GM21825 (cell line): ENCODE measurements around the gene ESD.

ENCODE experiments used
- ATAC-seq: cut with Tn5 transposase; IDR thresholded peaks from one replicate; pipeline ENCODE4 v1.9.1; 2021; ENCODE audit warnings: mild to moderate bottlenecking, moderate library complexity; ENCODE audit not compliant: unreplicated experiment

The ESD gene

GRCh38 chr13:46747031-46747820 is 49.7 kb downstream of the ESD start:
- ATAC-seq = no peak

GRCh38 chr13:46745706-46746105 is 51.3 kb downstream of the ESD start:
- ATAC-seq = no peak

- ATAC-seq = no peak
These were observed 51.9 kb downstream of the ESD start for GRCh38 chr13:46745062-46745461.

DNA sequence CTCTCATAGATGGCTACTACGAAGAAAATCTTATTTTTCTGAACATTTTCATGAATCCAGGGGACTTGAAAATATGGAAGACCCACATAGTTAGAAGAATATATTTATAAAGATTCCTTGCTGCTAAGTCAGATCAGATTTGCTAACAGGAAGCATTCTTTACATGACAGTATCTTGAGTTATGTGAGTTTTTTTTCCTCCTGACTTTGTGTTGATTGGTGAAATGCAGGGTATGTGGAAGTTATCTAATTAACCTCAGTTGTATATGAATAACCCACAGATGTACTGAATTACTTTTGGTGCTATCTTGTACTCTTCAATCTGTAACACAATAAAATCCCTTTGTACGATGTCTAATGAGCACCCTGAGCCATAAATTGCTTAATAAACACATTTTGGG is 53.8 kb downstream of the ESD start:
- ATAC-seq = no peak

DNA sequence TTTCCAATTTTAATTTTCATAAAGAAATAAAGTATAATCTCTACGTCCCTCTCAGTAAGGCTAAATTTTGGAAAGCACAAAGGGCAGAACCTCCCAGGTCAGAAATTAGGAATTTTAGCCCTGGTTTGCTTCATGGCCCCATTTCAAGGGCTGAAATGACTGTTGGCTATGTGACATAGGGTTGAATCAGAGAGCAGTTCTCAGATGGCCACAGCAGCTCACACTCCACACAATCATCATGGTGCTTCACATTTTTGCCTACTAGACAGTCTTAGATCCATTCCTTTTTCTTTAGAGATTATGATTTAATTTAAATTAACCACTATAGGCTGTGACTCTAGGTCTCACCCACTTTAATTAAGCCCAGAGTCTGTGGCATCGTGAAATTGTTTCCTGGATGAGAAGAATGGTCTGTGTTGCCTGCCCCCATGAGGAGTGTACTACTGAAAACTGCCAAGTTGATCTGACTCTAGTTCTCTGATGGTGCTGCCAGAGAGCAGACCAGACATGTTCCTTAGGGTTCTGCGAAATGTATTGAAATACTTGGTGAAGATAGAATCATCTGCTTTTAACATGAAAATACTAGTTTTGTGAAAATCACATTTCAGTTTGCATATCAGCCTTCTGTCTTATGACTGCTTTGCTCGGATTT is 57.4 kb downstream of the ESD start:
- no peak for ATAC-seq

GRCh38 chr13:46738766-46739165 is 58.2 kb downstream of the ESD start:
- no peak for ATAC-seq

DNA sequence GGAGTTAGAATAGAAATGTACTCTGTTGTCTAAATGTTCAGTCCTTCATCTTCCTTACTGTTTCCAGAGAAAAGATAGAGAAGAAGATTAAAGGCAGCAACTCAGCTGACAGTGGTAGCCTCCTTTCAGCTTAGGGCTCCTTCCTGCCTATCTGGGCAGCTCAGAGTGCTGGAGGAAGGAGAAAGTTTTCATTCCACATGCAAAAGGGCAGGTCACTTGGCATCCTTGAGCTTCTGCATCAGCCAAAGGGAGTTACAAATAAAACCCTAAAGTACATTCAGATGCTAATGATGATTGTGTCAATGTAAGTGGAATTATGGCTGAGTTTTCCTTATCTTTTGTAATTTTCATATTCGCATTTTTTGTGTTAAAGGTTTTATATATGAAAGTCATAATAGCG is 58.9 kb downstream of the ESD start:
- ATAC-seq = no peak

DNA sequence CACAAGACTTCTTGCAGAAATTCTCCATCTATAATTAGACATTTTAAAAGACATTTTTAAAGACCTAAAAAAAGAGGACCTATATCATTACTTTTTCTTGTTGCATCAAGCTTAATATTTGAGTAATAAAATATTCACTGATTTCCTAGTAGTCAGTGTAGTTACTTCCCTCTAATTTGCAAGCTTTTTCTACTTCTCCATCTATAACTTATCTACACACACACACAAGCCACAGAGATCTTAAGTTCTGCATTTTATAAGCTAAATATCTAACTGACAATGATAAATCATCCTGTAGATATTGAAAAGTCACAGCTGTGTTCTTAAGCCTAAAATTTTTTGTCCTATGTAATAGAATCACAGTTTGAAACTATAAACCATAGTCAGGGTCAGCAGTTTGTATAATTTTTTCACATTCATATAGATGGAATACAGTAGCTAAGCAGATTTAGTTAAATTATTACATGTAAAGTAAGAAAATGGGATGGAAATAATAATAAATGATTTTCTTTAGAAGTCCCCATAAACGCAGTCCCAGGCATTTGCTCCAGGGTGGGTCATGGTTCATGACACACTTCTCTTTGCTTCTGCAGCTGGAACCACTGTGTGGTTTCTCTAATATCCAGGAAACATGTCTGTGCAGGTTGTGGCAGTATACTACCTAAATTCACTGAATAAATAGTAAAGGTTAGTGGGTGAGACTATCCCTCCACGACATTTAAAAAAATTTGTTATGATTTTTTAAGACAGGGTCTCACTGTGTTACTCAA is 60.2 kb downstream of the ESD start:
- no peak for ATAC-seq

DNA sequence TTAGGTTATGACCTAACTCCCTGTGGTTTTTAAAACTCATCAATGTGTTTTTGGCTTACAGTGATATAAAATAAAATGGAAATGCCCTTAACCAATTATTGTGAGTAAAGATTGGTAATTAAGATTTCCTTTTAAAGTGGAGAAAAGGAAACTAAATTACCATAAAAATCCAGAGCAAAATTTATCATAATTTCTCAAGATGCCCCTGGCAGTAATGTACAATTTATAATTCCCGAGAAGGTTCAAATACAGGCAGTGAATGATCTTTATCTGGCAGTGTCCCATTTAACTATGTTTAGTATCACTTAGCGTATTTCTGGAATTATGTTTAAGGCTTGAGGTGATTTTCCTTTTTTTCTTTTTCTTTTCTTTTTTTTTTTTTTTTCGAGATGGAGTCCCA is 61.5 kb downstream of the ESD start:
- no peak for ATAC-seq

- no peak for ATAC-seq
These were observed 65.4 kb downstream of the ESD start for GRCh38 chr13:46731535-46731934.

GRCh38 chr13:46728777-46729176 is 68.2 kb downstream of the ESD start:
- no peak for ATAC-seq

DNA sequence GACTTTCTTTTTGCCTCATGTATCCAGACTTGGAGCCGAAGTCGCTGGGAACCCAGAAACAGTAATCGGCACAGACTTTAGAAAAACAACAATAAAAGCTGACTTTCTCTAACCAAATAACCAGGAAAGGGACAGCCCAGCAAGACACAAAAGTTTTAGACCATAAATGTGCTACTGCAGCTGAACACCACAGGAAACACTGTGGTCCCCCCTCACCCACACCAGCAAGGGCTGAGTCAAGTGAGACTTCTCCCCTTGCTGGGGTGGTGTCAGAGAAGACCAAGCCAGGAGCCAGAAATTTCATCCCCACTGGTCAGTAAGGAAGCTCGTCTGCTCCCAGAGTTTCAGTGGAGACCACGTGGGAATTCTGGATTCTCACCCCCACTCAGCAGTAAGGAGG is 70.6 kb downstream of the ESD start:
- ATAC-seq = no peak
